GM23338 (cell line): Measurements from ENCODE around the gene CTNND2. TPM values are rescaled to one million over a fixed set of nuclear protein-coding genes. Genes with fewer than 3 reads are reported as not detected.
A peak's percentile ranks its signal among the peaks of the same experiment; 100 is the strongest.

ENCODE experiments used
- ATAC-seq: fragments of 200-7000 bp; cut with Tn5 transposase; 3 replicates; pipeline ENCODE4 v1.9.1; 2020
- DNase-seq: peaks from one replicate; pipeline ENCODE4 v3.0.0-alpha.2; 2015; ENCODE audit warnings: low spot score
- H2AFZ ChIP-seq: fragments of 200-600 bp; sonication (generic); 2 replicates; pipeline ENCODE4 v1.8.0; 2016; ENCODE audit warnings: antibody characterized with exemption, mild to moderate bottlenecking, moderate library complexity
- H3F3A ChIP-seq: fragments of 200-600 bp; sonication (generic); replicated peaks from 2 replicates; pipeline ENCODE4 v1.8.0; 2017; ENCODE audit warnings: antibody characterized with exemption, mixed run types, low read depth
- H3K27ac ChIP-seq: fragments of 200-600 bp; sonication (generic); 2 replicates; pipeline ENCODE4 v1.6.1; 2016; ENCODE audit warnings: low read depth
- H3K27me3 ChIP-seq: fragments of 200-600 bp; sonication (generic); 2 replicates; pipeline ENCODE4 v1.8.0; 2016; ENCODE audit warnings: mild to moderate bottlenecking, mixed run types, moderate library complexity; ENCODE audit not compliant: insufficient read depth
- H3K36me3 ChIP-seq: fragments of 200-600 bp; sonication (generic); 2 replicates; pipeline ENCODE4 v1.8.0; 2016; ENCODE audit warnings: mild to moderate bottlenecking; ENCODE audit not compliant: insufficient read depth
- H3K4me1 ChIP-seq: fragments of 200-600 bp; sonication (generic); 2 replicates; pipeline ENCODE4 v1.8.0; 2016; ENCODE audit warnings: mild to moderate bottlenecking, moderate library complexity; ENCODE audit not compliant: insufficient read depth
- H3K4me2 ChIP-seq: fragments of 200-600 bp; sonication (generic); 2 replicates; pipeline ENCODE4 v1.7.1; 2017; ENCODE audit warnings: mixed run types
- H3K4me3 ChIP-seq: fragments of 200-600 bp; sonication (generic); 2 replicates; pipeline ENCODE4 v1.6.1; 2016; ENCODE audit warnings: mixed run types
- H3K79me2 ChIP-seq: fragments of 200-600 bp; sonication (generic); replicated peaks from 2 replicates; pipeline ENCODE4 v1.8.0; 2017; ENCODE audit warnings: mild to moderate bottlenecking; ENCODE audit not compliant: insufficient read depth
- H3K9me2 ChIP-seq: fragments of 200-600 bp; sonication (generic); 2 replicates; pipeline ENCODE4 v1.8.0; 2017; ENCODE audit not compliant: insufficient read depth
- H4K20me1 ChIP-seq: fragments of 200-600 bp; sonication (generic); replicated peaks from 2 replicates; pipeline ENCODE4 v1.8.0; 2017; ENCODE audit warnings: mild to moderate bottlenecking; ENCODE audit not compliant: insufficient read depth
- H3K27ac Mint-ChIP-seq: 2 replicates; pipeline ENCODE4 v1.8.0; 2020; ENCODE audit warnings: inconsistent platforms, mild to moderate bottlenecking, moderate library complexity, mixed read lengths
- H3K27me3 Mint-ChIP-seq: 3 replicates; pipeline ENCODE4 v1.8.0; 2022; ENCODE audit warnings: low read depth, mild to moderate bottlenecking, moderate library complexity, mixed read lengths, inconsistent platforms; ENCODE audit not compliant: insufficient read depth, poor library complexity
- H3K36me3 Mint-ChIP-seq: 3 replicates; pipeline ENCODE4 v1.8.0; 2021; ENCODE audit warnings: low read depth, mild to moderate bottlenecking, inconsistent platforms, moderate library complexity, mixed read lengths
- H3K4me1 Mint-ChIP-seq: 3 replicates; pipeline ENCODE4 v1.8.0; 2020; ENCODE audit warnings: mild to moderate bottlenecking, inconsistent platforms, mixed read lengths
- H3K4me3 Mint-ChIP-seq: 3 replicates; pipeline ENCODE4 v1.8.0; 2021; ENCODE audit warnings: moderate library complexity, mild to moderate bottlenecking, inconsistent platforms, mixed read lengths
- H3K9me3 Mint-ChIP-seq: 3 replicates; pipeline ENCODE4 v1.8.0; 2020; ENCODE audit warnings: moderate library complexity, mild to moderate bottlenecking, inconsistent platforms, mixed read lengths
- EZH2 ChIP-seq: fragments of 200-600 bp; sonication (generic); IDR thresholded peaks from one replicate; pipeline ENCODE4 v1.8.0; 2017; ENCODE audit warnings: antibody characterized with exemption, mild to moderate bottlenecking, low read depth; ENCODE audit not compliant: unreplicated experiment
- POLR2AphosphoS5 ChIP-seq: IDR thresholded peaks from 2 replicates; pipeline ENCODE4 v1.6.1; 2016; ENCODE audit warnings: antibody characterized with exemption, low read depth
- ZNF114 ChIP-seq: fragments of 250-450 bp; sonication (Bioruptor Pico); IDR thresholded peaks from 2 replicates; pipeline ENCODE4 v1.5.0; 2020; ENCODE audit warnings: mild to moderate bottlenecking, moderate library complexity
- long read RNA-seq: library from polyadenylated mRNA; unstranded; transcript quantifications from one replicate; pipeline ENCODE4 v2.0.0, GENCODE V29; 2020; ENCODE audit not compliant: unreplicated experiment
- polyA plus RNA-seq: library from polyadenylated mRNA; unstranded; fragments of >200 nt; fragmentation: Nextera tagmentation; extraction: Ambion mirVana; gene quantifications from 2 replicates; pipeline ENCODE4 v1.2.1, GENCODE V29; 2016
- total RNA-seq: library from RNA; depleted of rRNA; stranded (reverse); fragments of >200 nt; shearing (Covaris generic); gene quantifications from 2 replicates; pipeline ENCODE4 v1.2.3, GENCODE V29; 2014; rRNA removed
- TF ChIP-seq, protein P1 (sequence below), 2 experiments: fragments of 200-600 bp in 1 of 2; sonication (generic) in 1 of 2; conservative IDR thresholded peaks; 2 replicates each; pipeline versions ENCODE4 v1.5.1 to v1.6.1; 2016 to 2017; ENCODE audit warnings: antibody characterized with exemption in 2 of 2, low read depth in 2 of 2, mild to moderate bottlenecking in 2 of 2, moderate library complexity in 1 of 2
- TF ChIP-seq, protein P2 (sequence below): fragments of 250-450 bp; sonication (Bioruptor Pico); IDR thresholded peaks from 2 replicates; pipeline ENCODE4 v1.5.0; 2020; ENCODE audit warnings: mild to moderate bottlenecking, moderate library complexity

The CTNND2 gene, protein sequence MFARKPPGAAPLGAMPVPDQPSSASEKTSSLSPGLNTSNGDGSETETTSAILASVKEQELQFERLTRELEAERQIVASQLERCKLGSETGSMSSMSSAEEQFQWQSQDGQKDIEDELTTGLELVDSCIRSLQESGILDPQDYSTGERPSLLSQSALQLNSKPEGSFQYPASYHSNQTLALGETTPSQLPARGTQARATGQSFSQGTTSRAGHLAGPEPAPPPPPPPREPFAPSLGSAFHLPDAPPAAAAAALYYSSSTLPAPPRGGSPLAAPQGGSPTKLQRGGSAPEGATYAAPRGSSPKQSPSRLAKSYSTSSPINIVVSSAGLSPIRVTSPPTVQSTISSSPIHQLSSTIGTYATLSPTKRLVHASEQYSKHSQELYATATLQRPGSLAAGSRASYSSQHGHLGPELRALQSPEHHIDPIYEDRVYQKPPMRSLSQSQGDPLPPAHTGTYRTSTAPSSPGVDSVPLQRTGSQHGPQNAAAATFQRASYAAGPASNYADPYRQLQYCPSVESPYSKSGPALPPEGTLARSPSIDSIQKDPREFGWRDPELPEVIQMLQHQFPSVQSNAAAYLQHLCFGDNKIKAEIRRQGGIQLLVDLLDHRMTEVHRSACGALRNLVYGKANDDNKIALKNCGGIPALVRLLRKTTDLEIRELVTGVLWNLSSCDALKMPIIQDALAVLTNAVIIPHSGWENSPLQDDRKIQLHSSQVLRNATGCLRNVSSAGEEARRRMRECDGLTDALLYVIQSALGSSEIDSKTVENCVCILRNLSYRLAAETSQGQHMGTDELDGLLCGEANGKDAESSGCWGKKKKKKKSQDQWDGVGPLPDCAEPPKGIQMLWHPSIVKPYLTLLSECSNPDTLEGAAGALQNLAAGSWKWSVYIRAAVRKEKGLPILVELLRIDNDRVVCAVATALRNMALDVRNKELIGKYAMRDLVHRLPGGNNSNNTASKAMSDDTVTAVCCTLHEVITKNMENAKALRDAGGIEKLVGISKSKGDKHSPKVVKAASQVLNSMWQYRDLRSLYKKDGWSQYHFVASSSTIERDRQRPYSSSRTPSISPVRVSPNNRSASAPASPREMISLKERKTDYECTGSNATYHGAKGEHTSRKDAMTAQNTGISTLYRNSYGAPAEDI (N-terminal part only)
- total RNA-seq (6.6 and 7.0 TPM in 2 replicates), polyA plus RNA-seq (4.3 and 5.1 TPM in 2 replicates)
- long read RNA-seq = 0 reads

DNA sequence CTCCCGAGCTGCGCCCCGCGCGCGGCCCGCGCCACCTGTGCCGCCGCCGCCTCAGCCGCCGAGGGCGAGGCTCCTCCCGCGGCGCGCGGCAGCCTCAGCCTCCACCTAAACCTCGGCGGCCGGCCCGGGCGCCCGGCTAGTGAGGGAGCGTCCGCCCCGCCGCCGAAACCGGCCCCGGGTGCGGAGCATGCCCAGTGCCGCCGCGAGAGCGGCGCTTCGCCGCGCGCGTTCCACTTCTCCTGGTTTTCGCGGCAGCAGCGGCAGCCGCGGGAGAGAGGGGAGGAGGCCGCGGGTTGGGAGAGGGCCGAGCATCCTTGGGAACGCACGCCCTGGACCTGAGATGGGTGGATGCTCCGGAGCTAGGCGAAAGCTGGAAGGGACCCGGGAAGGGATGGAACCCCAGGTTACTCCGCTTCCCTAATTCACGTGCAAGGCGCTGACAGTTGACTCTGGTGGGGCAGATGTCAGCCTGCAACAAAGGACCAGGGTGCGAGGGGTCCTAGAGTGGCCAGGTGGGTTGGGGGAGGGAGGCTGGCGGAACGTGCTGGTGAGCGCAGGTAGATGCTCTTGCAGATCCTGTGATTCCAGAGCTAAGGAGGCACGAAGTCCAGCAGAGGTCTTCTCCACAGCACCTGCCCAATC, at the start of gene CTNND2:
Gene CTNND2, minus strand, starts transcription at position 182 of the 642 bp plus-strand sequence. CDS start 593 bp downstream, outside the sequence.
- H3K4me1 ChIP-seq = peaks cover 35% of the 10 kb centered on the region
- H2AFZ ChIP-seq = peak within 1 kb of the TSS; percentile 98
- H3K27me3 ChIP-seq = peaks cover 50% of the 10 kb centered on the region
- peaks cover 35% of the 10 kb centered on the region for H3K4me1 Mint-ChIP-seq
- H3K9me2 ChIP-seq = no peaks in the 10 kb centered on the region
- peak; percentile 94 for ATAC-seq
- peak within 1 kb of the TSS; percentile 80 for H3K4me3 ChIP-seq
- no peaks in the 10 kb centered on the region for H3F3A ChIP-seq
- peak; percentile 94 for DNase-seq
- no peaks in the 10 kb centered on the region; the same call in 1 of the 2 replicates for H4K20me1 ChIP-seq
- H3K27me3 Mint-ChIP-seq = peaks cover 24% of the 10 kb centered on the region
- 0 out of 2 replicates have a peak, but pooled peaks have one; percentile 18 for TF ChIP-seq POLR2AphosphoS5
- 0 out of 2 replicates have a peak, but pooled peaks have one; percentile 21 for TF ChIP-seq ZNF114 (CRISPR knock-in tag)
- TF ChIP-seq, protein P1, sequence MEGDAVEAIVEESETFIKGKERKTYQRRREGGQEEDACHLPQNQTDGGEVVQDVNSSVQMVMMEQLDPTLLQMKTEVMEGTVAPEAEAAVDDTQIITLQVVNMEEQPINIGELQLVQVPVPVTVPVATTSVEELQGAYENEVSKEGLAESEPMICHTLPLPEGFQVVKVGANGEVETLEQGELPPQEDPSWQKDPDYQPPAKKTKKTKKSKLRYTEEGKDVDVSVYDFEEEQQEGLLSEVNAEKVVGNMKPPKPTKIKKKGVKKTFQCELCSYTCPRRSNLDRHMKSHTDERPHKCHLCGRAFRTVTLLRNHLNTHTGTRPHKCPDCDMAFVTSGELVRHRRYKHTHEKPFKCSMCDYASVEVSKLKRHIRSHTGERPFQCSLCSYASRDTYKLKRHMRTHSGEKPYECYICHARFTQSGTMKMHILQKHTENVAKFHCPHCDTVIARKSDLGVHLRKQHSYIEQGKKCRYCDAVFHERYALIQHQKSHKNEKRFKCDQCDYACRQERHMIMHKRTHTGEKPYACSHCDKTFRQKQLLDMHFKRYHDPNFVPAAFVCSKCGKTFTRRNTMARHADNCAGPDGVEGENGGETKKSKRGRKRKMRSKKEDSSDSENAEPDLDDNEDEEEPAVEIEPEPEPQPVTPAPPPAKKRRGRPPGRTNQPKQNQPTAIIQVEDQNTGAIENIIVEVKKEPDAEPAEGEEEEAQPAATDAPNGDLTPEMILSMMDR (conservative IDR thresholded peaks at IDR 0.05; ENCODE audit: low read depth in 2 of 2) = no peak
- H3K4me3 Mint-ChIP-seq = peak within 1 kb of the TSS; percentile 70
- no peak within 1 kb of the TSS for H3K27ac Mint-ChIP-seq
- H3K36me3 Mint-ChIP-seq = no peaks in the 10 kb centered on the region
- H3K79me2 ChIP-seq = peaks cover 29% of the 10 kb centered on the region
- no peak within 1 kb of the TSS for H3K27ac ChIP-seq
- H3K4me2 ChIP-seq = peak within 1 kb of the TSS; percentile 95
- no peaks in the 10 kb centered on the region for H3K9me3 Mint-ChIP-seq
- H3K36me3 ChIP-seq = no peaks in the 10 kb centered on the region

DNA sequence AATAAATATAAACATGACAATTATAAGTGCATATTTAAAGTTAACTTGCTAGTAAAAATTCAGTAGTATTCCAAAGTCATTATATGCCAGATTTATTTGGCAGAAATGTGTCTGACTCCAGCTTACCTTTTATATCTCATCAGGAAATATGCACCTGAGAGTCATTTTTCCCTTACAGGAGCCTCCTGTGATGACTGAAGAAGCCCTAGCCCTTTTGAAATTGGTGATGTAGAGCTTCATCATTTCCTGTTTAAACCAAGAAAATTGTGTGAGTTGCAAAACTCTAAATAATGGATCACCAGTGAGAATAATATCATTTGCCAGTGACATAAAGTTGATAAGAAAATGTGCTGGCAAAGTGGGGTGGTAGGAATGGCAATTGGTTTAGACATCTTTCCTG, 42.1 kb upstream of the CTNND2 start:
- no peaks in the 10 kb centered on the region for H3K4me1 Mint-ChIP-seq
- H3K36me3 ChIP-seq = no peaks in the 10 kb centered on the region
- H4K20me1 ChIP-seq = no peaks in the 10 kb centered on the region
- no peaks in the 10 kb centered on the region for H3K79me2 ChIP-seq
- ATAC-seq (no peak), DNase-seq (no peak)
- H3K27me3 Mint-ChIP-seq = peaks cover 1% of the 10 kb centered on the region
- H3K4me3 ChIP-seq = no peak overlapping the region
- H3K9me3 Mint-ChIP-seq = no peaks in the 10 kb centered on the region
- H3K4me2 ChIP-seq = no peak overlapping the region
- no peak overlapping the region for H2AFZ ChIP-seq
- no peaks in the 10 kb centered on the region for H3K4me1 ChIP-seq
- H3K27ac ChIP-seq = no peak overlapping the region
- H3K27me3 ChIP-seq = no peaks in the 10 kb centered on the region
- no peaks in the 10 kb centered on the region for H3K9me2 ChIP-seq
- H3F3A ChIP-seq = no peaks in the 10 kb centered on the region
- no peaks in the 10 kb centered on the region for H3K36me3 Mint-ChIP-seq
- H3K27ac Mint-ChIP-seq = no peak overlapping the region
- no peak overlapping the region for H3K4me3 Mint-ChIP-seq
- TF ChIP-seq EZH2 (no peak), ZNF114 (CRISPR knock-in tag) (no peak)
- TF ChIP-seq, protein P2, sequence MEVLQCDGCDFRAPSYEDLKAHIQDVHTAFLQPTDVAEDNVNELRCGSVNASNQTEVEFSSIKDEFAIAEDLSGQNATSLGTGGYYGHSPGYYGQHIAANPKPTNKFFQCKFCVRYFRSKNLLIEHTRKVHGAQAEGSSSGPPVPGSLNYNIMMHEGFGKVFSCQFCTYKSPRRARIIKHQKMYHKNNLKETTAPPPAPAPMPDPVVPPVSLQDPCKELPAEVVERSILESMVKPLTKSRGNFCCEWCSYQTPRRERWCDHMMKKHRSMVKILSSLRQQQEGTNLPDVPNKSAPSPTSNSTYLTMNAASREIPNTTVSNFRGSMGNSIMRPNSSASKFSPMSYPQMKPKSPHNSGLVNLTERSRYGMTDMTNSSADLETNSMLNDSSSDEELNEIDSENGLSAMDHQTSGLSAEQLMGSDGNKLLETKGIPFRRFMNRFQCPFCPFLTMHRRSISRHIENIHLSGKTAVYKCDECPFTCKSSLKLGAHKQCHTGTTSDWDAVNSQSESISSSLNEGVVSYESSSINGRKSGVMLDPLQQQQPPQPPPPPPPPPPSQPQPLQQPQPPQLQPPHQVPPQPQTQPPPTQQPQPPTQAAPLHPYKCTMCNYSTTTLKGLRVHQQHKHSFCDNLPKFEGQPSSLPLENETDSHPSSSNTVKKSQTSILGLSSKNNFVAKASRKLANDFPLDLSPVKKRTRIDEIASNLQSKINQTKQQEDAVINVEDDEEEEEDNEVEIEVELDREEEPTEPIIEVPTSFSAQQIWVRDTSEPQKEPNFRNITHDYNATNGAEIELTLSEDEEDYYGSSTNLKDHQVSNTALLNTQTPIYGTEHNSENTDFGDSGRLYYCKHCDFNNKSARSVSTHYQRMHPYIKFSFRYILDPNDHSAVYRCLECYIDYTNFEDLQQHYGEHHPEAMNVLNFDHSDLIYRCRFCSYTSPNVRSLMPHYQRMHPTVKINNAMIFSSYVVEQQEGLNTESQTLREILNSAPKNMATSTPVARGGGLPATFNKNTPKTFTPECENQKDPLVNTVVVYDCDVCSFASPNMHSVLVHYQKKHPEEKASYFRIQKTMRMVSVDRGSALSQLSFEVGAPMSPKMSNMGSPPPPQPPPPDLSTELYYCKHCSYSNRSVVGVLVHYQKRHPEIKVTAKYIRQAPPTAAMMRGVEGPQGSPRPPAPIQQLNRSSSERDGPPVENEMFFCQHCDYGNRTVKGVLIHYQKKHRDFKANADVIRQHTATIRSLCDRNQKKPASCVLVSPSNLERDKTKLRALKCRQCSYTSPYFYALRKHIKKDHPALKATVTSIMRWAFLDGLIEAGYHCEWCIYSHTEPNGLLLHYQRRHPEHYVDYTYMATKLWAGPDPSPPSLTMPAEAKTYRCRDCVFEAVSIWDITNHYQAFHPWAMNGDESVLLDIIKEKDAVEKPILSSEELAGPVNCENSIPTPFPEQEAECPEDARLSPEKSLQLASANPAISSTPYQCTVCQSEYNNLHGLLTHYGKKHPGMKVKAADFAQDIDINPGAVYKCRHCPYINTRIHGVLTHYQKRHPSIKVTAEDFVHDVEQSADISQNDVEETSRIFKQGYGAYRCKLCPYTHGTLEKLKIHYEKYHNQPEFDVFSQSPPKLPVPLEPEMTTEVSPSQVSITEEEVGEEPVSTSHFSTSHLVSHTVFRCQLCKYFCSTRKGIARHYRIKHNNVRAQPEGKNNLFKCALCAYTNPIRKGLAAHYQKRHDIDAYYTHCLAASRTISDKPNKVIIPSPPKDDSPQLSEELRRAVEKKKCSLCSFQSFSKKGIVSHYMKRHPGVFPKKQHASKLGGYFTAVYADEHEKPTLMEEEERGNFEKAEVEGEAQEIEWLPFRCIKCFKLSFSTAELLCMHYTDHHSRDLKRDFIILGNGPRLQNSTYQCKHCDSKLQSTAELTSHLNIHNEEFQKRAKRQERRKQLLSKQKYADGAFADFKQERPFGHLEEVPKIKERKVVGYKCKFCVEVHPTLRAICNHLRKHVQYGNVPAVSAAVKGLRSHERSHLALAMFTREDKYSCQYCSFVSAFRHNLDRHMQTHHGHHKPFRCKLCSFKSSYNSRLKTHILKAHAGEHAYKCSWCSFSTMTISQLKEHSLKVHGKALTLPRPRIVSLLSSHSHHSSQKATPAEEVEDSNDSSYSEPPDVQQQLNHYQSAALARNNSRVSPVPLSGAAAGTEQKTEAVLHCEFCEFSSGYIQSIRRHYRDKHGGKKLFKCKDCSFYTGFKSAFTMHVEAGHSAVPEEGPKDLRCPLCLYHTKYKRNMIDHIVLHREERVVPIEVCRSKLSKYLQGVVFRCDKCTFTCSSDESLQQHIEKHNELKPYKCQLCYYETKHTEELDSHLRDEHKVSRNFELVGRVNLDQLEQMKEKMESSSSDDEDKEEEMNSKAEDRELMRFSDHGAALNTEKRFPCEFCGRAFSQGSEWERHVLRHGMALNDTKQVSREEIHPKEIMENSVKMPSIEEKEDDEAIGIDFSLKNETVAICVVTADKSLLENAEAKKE (CRISPR knock-in tag) = no peak
- TF ChIP-seq, protein P1 (conservative IDR thresholded peaks at IDR 0.05; ENCODE audit: low read depth in 2 of 2) = no peak
